Natural killer cell (primary cell): Measurements from ENCODE around the gene UBE2G2. TPM values are rescaled to one million over a fixed set of nuclear protein-coding genes. Genes with fewer than 3 reads are reported as not detected.
A peak's percentile ranks its signal among the peaks of the same experiment; 100 is the strongest.

ENCODE experiments used
- ATAC-seq, 3 donors: fragments of 150-1000 bp in 2 of 3; fragments of 200-7000 bp in 1 of 3; cut with Tn5 transposase; 1 replicate in 1 of 3; 2 replicates in 2 of 3; pipeline ENCODE4 v1.10.0; 2021; ENCODE audit warnings: mild to moderate bottlenecking in 2 of 3, moderate library complexity in 2 of 3
- DNase-seq, 2 donors: peaks; one replicate each; pipeline versions ENCODE4 v3.0.0 to v3.0.0-alpha.2; 2013 to 2021; ENCODE audit warnings: mixed read lengths in 1 of 2
- H3K27ac ChIP-seq: one replicate; pipeline ENCODE4 v1.5.1; 2013; ENCODE audit warnings: mild to moderate bottlenecking, low read length
- H3K27me3 ChIP-seq: one replicate; pipeline ENCODE4 v1.6.1; 2013; ENCODE audit warnings: low read length; ENCODE audit not compliant: control insufficient read depth, insufficient read depth
- H3K36me3 ChIP-seq: one replicate; pipeline ENCODE4 v1.6.1; 2013; ENCODE audit warnings: low read length; ENCODE audit not compliant: control insufficient read depth, insufficient read depth
- H3K4me1 ChIP-seq: one replicate; pipeline ENCODE4 v1.6.1; 2013; ENCODE audit warnings: low read length; ENCODE audit not compliant: control insufficient read depth, insufficient read depth
- H3K4me3 ChIP-seq: one replicate; pipeline ENCODE4 v1.5.1; 2013; ENCODE audit warnings: low read length
- H3K9me3 ChIP-seq: one replicate; pipeline ENCODE4 v1.6.1; 2013; ENCODE audit warnings: low read length; ENCODE audit not compliant: control insufficient read depth, insufficient read depth
- H3K27ac Mint-ChIP-seq, 2 donors: one replicate each; pipeline ENCODE4 v1.8.0; 2022; ENCODE audit warnings: mild to moderate bottlenecking in 2 of 2, mixed read lengths in 2 of 2, moderate library complexity in 1 of 2
- H3K27me3 Mint-ChIP-seq, 2 donors: one replicate each; pipeline ENCODE4 v1.8.0; 2022; ENCODE audit warnings: low read depth in 2 of 2, mixed read lengths in 2 of 2
- H3K36me3 Mint-ChIP-seq: one replicate; pipeline ENCODE4 v1.8.0; 2022; ENCODE audit warnings: mixed read lengths
- H3K4me1 Mint-ChIP-seq, 2 donors: one replicate each; pipeline ENCODE4 v1.8.0; 2022; ENCODE audit warnings: mixed read lengths in 2 of 2
- H3K4me3 Mint-ChIP-seq: one replicate; pipeline ENCODE4 v1.8.0; 2022; ENCODE audit warnings: mild to moderate bottlenecking, moderate library complexity, mixed read lengths
- H3K9me3 Mint-ChIP-seq, 2 donors: one replicate each; pipeline ENCODE4 v1.8.0; 2022; ENCODE audit warnings: mixed read lengths in 2 of 2
- CTCF ChIP-seq: fragments of 200-600 bp; IDR thresholded peaks from one replicate; pipeline ENCODE4 v1.8.0; 2022; ENCODE audit warnings: antibody characterized with exemption
- WGBS: methylation state at CpG from one replicate; pipeline ENCODE4 v1.1.7; 2013; ENCODE audit warnings: missing lambda C conversion rate; ENCODE audit not compliant: insufficient coverage; 5-methylcytosine and 5-hydroxymethylcytosine counted together
- intact Hi-C: fragments of 100-400 bp; cut with micrococcal nuclease; formaldehyde crosslinking; loops from one replicate; pipeline ENCODE4 v1.14.2; 2022
- total RNA-seq, 4 donors: library from RNA; stranded (reverse); fragments of 120-200 nt in 1 of 4; gene quantifications; one replicate each; pipeline versions ENCODE4 v1.2.3 to v1.2.4, GENCODE V29; 2013 to 2022

The UBE2G2 gene
- total RNA-seq, 3 donors from 2014 or later (not counting 1 experiment from before 2014, with no cell fraction given): 89.1 to 109 (median 107) TPM

GRCh38 chr21:44722731-44723130 is 78.9 kb downstream of the UBE2G2 start:
- no peaks in the 10 kb centered on the region for H3K36me3 Mint-ChIP-seq
- H3K9me3 ChIP-seq: no peaks in the 10 kb centered on the region
- no peaks in the 10 kb centered on the region for H3K9me3 Mint-ChIP-seq
- H3K27me3 ChIP-seq: peaks cover 40% of the 10 kb centered on the region
- no peak overlapping the region for H3K27ac Mint-ChIP-seq
- ATAC-seq (no peak), DNase-seq (no peak)
- TF ChIP-seq CTCF: no peak
- intact Hi-C loops: no loop called here
- H3K27me3 Mint-ChIP-seq: peaks cover 47 to 56% of the 10 kb centered on the region in 2 donors
- H3K4me1 ChIP-seq: peaks cover 15% of the 10 kb centered on the region
- WGBS: 64% methylated on average over 4 of the region's 5 CpGs
- H3K4me3 Mint-ChIP-seq: peak overlapping the region; percentile 57
- H3K4me3 ChIP-seq: no peak overlapping the region
- no peak overlapping the region for H3K27ac ChIP-seq
- H3K36me3 ChIP-seq: no peaks in the 10 kb centered on the region
- H3K4me1 Mint-ChIP-seq: peaks cover 10 to 13% of the 10 kb centered on the region in 2 donors

DNA sequence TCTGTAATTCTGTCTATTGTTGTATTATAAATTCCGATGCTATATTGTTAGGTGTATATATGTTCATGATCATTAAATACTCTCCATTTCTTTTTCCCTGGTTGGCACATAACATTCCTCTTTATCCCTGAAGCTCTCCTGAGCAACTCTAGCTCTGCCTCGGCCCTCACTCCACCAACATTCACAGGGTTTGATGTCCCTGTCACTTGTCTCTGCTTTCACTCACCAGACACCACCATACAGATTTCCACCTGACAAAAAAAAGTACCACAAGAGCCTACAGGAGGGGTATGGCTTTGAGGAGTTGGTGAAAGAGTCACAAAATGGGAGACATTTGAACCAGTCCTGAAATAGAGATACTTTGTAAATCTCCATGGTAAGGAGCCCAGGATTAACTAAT is 81.5 kb downstream of the UBE2G2 start:
- Mint-ChIP-seq H3K27ac (no peak overlapping the region), H3K9me3 (no peaks in the 10 kb centered on the region), H3K27me3 (peaks cover 58 to 59% of the 10 kb centered on the region in 2 donors), H3K36me3 (no peaks in the 10 kb centered on the region), H3K4me1 (peaks cover 10 to 15% of the 10 kb centered on the region in 2 donors), H3K4me3 (no peak overlapping the region)
- Histone ChIP-seq H3K27me3 (peaks cover 42% of the 10 kb centered on the region), H3K9me3 (peaks cover 7% of the 10 kb centered on the region), H3K27ac (no peak overlapping the region), H3K4me1 (peaks cover 15% of the 10 kb centered on the region), H3K4me3 (no peak overlapping the region), H3K36me3 (no peaks in the 10 kb centered on the region)
- WGBS: 83% methylated on average over 1 of the region's 2 CpGs
- ATAC-seq (no peak), DNase-seq (no peak)
- intact Hi-C loops: no loop called here
- TF ChIP-seq CTCF: no peak

Other genes starting within 250 kb of the UBE2G2 start
- not detected for gene KRTAP10-3, start 243.0 kb downstream of the UBE2G2 start, total RNA-seq
- gene KRTAP10-4, start 228.1 kb downstream of the UBE2G2 start, total RNA-seq: not detected
- gene KRTAP10-5, start 221.2 kb downstream of the UBE2G2 start, total RNA-seq: not detected
- gene KRTAP10-6, start 209.3 kb downstream of the UBE2G2 start, total RNA-seq: not detected
- not detected for gene KRTAP10-7, start 201.2 kb downstream of the UBE2G2 start, total RNA-seq
- not detected for gene KRTAP10-8, start 189.7 kb downstream of the UBE2G2 start, total RNA-seq
- not detected for gene KRTAP10-9, start 174.7 kb downstream of the UBE2G2 start, total RNA-seq
- not detected for gene KRTAP10-10, start 164.5 kb downstream of the UBE2G2 start, total RNA-seq
- gene KRTAP10-11, start 155.4 kb downstream of the UBE2G2 start, total RNA-seq: not detected
- not detected for gene KRTAP12-4, start 147.2 kb downstream of the UBE2G2 start, total RNA-seq
- gene KRTAP12-3, start 143.9 kb downstream of the UBE2G2 start, total RNA-seq: 1 to 10 TPM in 2 of 3 donors, not detected in 1; 1.0 to 1.1 TPM
- gene KRTAP12-2, start 134.9 kb downstream of the UBE2G2 start, total RNA-seq: not detected
- gene KRTAP12-1, start 119.7 kb downstream of the UBE2G2 start, total RNA-seq: not detected
- not detected for gene KRTAP10-12, start 104.6 kb downstream of the UBE2G2 start, total RNA-seq
- gene TSPEAR, start 90.2 kb downstream of the UBE2G2 start, total RNA-seq: not detected
- 10 to 100 TPM; 64.0 to 70.1 (median 65.2) TPM for gene SUMO3, start 16.2 kb upstream of the UBE2G2 start, total RNA-seq
- 100 to 1,000 TPM in 2 of 3 donors, 10 to 100 TPM in 1; 96.8 to 144 (median 126) TPM for gene PTTG1IP, start 71.9 kb upstream of the UBE2G2 start, total RNA-seq
- gene ITGB2, start 119.1 kb upstream of the UBE2G2 start, total RNA-seq: 1,000 to 10,000 TPM; 1,223 to 1,393 (median 1,250) TPM
- 10 to 100 TPM; 12.8 to 22.9 (median 20.0) TPM for gene SLX9, start 138.2 kb upstream of the UBE2G2 start, total RNA-seq